ENCODE results near the gene UBE2R2.

- TF ChIP-seq POLR2A (IDR thresholded peaks at IDR 0.05), result no peak
- TF ChIP-seq CTCF (IDR thresholded peaks at IDR 0.05), result no peak
Observed at GRCh38 chr9:33956544-33956943, 139.6 kb downstream of the UBE2R2 start.

All from Peyer's patch (tissue), 4 donors.